CD4-positive, alpha-beta T cell treated with Interferon alpha-2 for 1 hour (primary cell): ENCODE data around the gene SLC6A20.

ENCODE experiments used
- DNase-seq, 2 donors: peaks; one replicate each; pipeline ENCODE4 v3.0.0-alpha.2; 2020 to 2022

The SLC6A20 gene

DNA sequence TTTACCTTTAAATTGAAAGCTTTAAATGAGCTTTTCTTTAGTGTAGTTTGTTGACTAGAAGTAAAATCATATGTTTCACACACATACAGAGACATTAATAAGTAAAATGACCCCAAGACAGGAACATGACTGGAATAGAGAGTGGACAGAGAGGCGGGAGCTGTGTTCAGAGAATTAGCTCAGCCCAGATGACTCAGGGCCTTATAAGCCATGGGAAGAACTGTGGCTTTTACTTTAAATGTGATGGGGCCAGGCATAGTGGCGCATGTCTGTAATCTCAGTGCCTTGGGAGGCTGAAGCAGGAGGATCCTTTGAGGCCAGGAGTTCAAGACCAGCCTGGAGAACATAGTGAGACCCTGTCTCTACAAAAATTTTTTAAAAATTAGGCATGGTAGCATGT lies 80.4 kb downstream of the SLC6A20 start:
- DNase-seq: no peak

DNA sequence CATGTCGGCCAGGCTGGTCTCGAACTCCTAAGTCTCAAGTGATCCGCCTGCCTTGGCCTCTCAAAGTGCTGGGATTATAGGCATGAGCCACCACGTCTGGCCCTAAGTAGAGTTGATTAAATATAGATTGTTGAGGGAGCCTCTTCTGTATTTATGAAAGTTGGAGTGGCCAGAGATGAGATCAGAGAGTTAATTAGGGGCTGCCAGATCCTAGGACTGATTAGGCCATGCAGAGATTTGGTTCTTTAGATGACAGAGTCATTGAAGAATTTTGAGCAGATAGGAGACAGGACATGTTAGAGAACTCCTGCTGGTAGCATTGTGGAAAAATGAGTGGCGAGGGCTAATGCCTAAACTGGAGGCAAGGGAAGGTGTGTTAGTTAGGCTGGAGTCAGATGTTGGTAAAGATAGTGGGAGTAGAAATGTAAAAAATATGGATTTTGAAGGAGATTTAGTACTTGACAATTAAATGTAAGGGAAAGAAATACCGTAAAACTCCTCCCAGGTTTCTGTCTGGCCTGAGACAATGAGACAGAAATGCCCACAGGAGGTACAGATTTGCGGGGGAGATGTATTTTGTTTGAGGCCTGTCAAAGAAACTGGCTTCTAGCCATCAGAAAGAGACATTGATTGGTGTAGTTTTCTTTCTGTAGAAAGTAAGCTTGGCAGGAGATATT lies 83.8 kb downstream of the SLC6A20 start:
- no peak for DNase-seq

DNA sequence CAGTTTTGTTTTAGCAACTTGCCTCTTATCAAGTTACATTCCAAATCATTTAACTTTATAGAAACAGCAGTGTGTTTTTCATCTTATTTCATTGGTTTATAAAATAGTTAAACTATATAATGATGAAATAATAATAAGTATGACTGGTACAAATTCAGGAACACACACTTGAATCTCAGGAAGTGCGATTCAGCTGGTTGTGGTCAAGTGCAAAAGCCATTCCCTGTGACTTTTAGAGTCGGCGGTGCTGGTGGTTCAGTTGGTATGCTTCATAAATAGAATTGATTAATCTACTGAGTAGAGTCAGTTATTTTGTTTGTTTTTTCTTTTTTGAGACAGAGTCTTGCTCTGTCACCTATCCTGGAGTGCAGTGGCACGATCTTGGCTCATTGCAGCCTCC lies 84.4 kb downstream of the SLC6A20 start:
- no peak for DNase-seq

DNA sequence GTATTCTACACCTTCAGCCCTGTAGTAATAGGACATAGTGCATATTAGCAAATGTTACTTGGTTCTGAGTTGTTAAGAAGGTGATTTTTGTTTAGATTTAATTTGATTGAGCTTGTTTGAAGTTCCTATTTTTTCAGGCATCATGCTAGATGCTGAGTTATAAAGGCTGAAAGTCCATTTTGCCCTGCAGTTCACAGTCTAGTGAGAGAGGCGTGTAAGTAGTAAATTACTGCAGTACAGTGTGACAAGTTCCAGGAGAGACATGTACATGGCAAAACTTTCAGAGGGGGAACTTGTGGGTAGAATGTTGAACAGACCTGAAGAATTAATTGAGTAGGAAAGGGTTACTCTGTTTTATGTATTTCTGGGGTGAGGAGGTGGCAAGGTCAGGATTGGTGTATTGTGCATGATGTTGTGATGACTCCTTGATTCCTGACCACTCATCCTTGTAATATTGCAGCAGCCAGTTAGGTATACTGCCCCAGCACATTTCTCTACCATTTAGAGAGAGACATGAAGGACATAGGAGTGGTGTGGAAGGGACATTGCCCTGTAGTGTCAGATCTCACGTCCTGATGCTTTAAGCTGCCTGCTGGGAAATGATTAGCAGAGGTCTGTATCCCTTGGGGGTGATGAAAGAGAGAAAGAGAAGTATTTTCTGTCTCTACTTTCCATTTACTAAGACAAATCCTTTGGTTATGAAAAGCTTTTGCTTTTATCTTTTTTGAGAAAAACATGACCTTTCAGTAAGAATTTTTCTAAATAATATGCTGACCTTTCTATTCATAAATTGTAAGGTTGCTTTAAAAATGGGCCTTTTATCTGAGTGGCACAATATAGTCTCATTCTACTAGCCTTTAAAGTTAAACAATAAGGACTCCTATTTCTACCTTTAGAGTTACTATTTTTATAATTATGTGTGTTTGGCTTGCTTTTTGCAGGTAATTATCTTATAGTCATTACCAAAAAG lies 90.2 kb downstream of the SLC6A20 start:
- DNase-seq: no peak
